Spleen (tissue), 11 donors: ENCODE data around the gene VENTX. TPM values are rescaled to one million over a fixed set of nuclear protein-coding genes. Genes with fewer than 3 reads are reported as not detected.

Experiments used
- DNase-seq: peaks from one replicate; pipeline ENCODE4 v3.0.0-alpha.2; 2020
- H3K27ac ChIP-seq, 8 donors: fragments of 200-600 bp; sonication (generic) in 7 of 8; 1 replicate in 4 of 8; 2 replicates in 4 of 8; pipeline versions ENCODE4 v1.5.0 to v1.8.0; 2016 to 2021; ENCODE audit warnings: inconsistent platforms in 4 of 8, mild to moderate bottlenecking in 4 of 8, moderate library complexity in 1 of 8
- H3K27me3 ChIP-seq, 7 donors: fragments of 200-600 bp; sonication (generic) in 6 of 7; replicated peaks in 1 of 7; 1 replicate in 4 of 7; 2 replicates in 3 of 7; pipeline versions ENCODE4 v1.5.0 to v1.8.0; 2016 to 2021; ENCODE audit warnings: inconsistent platforms in 3 of 7, mild to moderate bottlenecking in 1 of 7
- H3K36me3 ChIP-seq, 6 donors: fragments of 200-600 bp; sonication (generic) in 5 of 6; 1 replicate in 4 of 6; 2 replicates in 2 of 6; pipeline versions ENCODE4 v1.5.0 to v1.8.0; 2016 to 2021; ENCODE audit warnings: inconsistent platforms in 2 of 6
- H3K4me1 ChIP-seq, 6 donors: fragments of 200-600 bp; sonication (generic) in 5 of 6; 1 replicate in 3 of 6; 2 replicates in 3 of 6; pipeline versions ENCODE4 v1.5.0 to v1.8.0; 2016 to 2021; ENCODE audit warnings: inconsistent platforms in 3 of 6
- H3K4me3 ChIP-seq, 8 donors: fragments of 200-600 bp; sonication (generic) in 7 of 8; 1 replicate in 4 of 8; 2 replicates in 4 of 8; pipeline versions ENCODE4 v1.5.0 to v1.8.0; 2016 to 2021; ENCODE audit warnings: inconsistent platforms in 4 of 8, mild to moderate bottlenecking in 4 of 8, moderate library complexity in 2 of 8
- H3K9me3 ChIP-seq, 8 donors: fragments of 200-600 bp; sonication (generic) in 7 of 8; 1 replicate in 4 of 8; 2 replicates in 4 of 8; pipeline versions ENCODE4 v1.5.0 to v1.8.0; 2016 to 2021; ENCODE audit warnings: inconsistent platforms in 4 of 8
- CTCF ChIP-seq, 11 experiments: fragments of 200-600 bp in 7 of 11; fragments of 450-650 bp in 4 of 11; sonication (generic) in 4 of 11; IDR thresholded peaks in 8 of 11; conservative IDR thresholded peaks in 3 of 11; 1 replicate in 7 of 11; 2 replicates in 4 of 11; pipeline versions ENCODE4 v1.4.0 to v1.8.0; 2016 to 2021; ENCODE audit warnings: antibody characterized with exemption in 11 of 11, inconsistent platforms in 4 of 11, mild to moderate bottlenecking in 1 of 11
- POLR2A ChIP-seq, 3 donors: fragments of 450-650 bp; IDR thresholded peaks; one replicate each; pipeline ENCODE4 v1.5.1; 2017; ENCODE audit warnings: antibody characterized with exemption in 3 of 3, mild to moderate bottlenecking in 1 of 3
- POLR2AphosphoS5 ChIP-seq, 3 donors: sonication (generic); formaldehyde crosslinking; IDR thresholded peaks; one replicate each; pipeline ENCODE4 v1.5.1; 2017; ENCODE audit warnings: antibody characterized with exemption in 3 of 3
- WGBS, 5 donors: extraction: QIAGEN DNeasy Blood & Tissue Kit in 3 of 5; methylation state at CpG; one replicate each; pipeline versions ENCODE4 v1.1.5 to v1.1.7; 2013 to 2018; 5-methylcytosine and 5-hydroxymethylcytosine counted together
- intact Hi-C: fragments of 100-400 bp; cut with DNase I; formaldehyde crosslinking; loops from one replicate; pipeline ENCODE4 v1.15.0; 2023; ENCODE audit warnings: low total_unique reads
- polyA plus RNA-seq, 3 donors: library from polyadenylated mRNA; stranded (reverse); fragments of 200-250 nt; gene quantifications; one replicate each; pipeline ENCODE4 v1.2.1, GENCODE V29; 2013
- total RNA-seq, 7 donors: library from RNA; depleted of rRNA in 3 of 7; stranded (reverse); fragments of >200 nt in 3 of 7; fragmentation: NEBNext Ultra II Directional in 4 of 7; extraction: Animal tissue kit (Norgen Biotek cat#: 25700) in 4 of 7; gene quantifications; one replicate each; pipeline versions ENCODE4 v1.1.0 to v1.2.1, GENCODE V29; 2016 to 2021
- donor health status: healthy with polysubstance abuse.
- donor health status: DM: no; HTN: no; CAD: no; lungs with moderate emphysema.
- donor health status: DM: no; HTN: no; CAD: no.
- donor health status: Bipolar disorder and iron deficiency.
- donor health status: healthy.
- donor health status: DM: no; HTN: no; CAD: no.
- donor health status: DM: yes; HTN: yes; CAD: no.

Gene VENTX
- total and polyA plus RNA-seq, 10 donors = 0.76 to 10.4 (median 3.2) TPM

GRCh38 chr10:133278577-133279265, 41.1 kb downstream of the VENTX start:
- peaks cover 2 to 56% (median 35%) of the 10 kb centered on the region in 6 donors for H3K36me3 ChIP-seq
- 29 to 57% (median 41%) methylated on average over 15 to 19 of the region's 19 CpGs for WGBS, 5 donors

GRCh38 chr10:133279326-133280226, 41.9 kb downstream of the VENTX start:
- Histone ChIP-seq H3K27me3 (peaks cover 0 to 30% (median 7%) of the 10 kb centered on the region in 7 donors), H3K9me3 (no peaks in the 10 kb centered on the region), H3K27ac (peak overlapping the region; percentile 66 to 98 (median 88)), H3K4me1 (peaks cover 16 to 64% (median 57%) of the 10 kb centered on the region in 6 donors), H3K36me3 (peaks cover 2 to 61% (median 43%) of the 10 kb centered on the region in 6 donors), H3K4me3 (peak overlapping the region in 3 of 8 donors; percentile 12 to 72 (median 19))
- peak; percentile 87 for DNase-seq
- 45 to 64% (median 60%) methylated on average over 20 to 24 of the region's 24 CpGs for WGBS, 5 donors
- TF ChIP-seq POLR2AphosphoS5 (IDR thresholded peaks at IDR 0.05) (peak in 1 of 3 donors; percentile 66), POLR2A (IDR thresholded peaks at IDR 0.05) (no peak)
- intact Hi-C loops = no loop called here

More at GRCh38 chr10:133278577-133279265, 41.1 kb downstream of the VENTX start:
- Histone ChIP-seq H3K4me3 (peak overlapping the region in 4 of 8 donors; percentile 10 to 72 (median 16)), H3K27me3 (peaks cover 0 to 32% (median 7%) of the 10 kb centered on the region in 7 donors), H3K4me1 (peaks cover 17 to 73% (median 64%) of the 10 kb centered on the region in 6 donors), H3K27ac (peak overlapping the region; percentile 66 to 98 (median 88)), H3K9me3 (no peaks in the 10 kb centered on the region)
- TF ChIP-seq POLR2A (IDR thresholded peaks at IDR 0.05) (no peak), POLR2AphosphoS5 (IDR thresholded peaks at IDR 0.05) (peak; percentile 74 to 86 (median 82)), CTCF (IDR thresholded peaks at IDR 0.05 in 8 of 11, conservative IDR thresholded peaks at IDR 0.05 in 3 of 11) (peak in 1 of 11 experiments; percentile 10)
- peak; percentile 96 for DNase-seq
- intact Hi-C loops = no loop called here

- Histone ChIP-seq H3K4me1 (peaks cover 13 to 55% (median 48%) of the 10 kb centered on the region in 6 donors), H3K27me3 (peaks cover 0 to 21% (median 7%) of the 10 kb centered on the region in 7 donors), H3K9me3 (no peaks in the 10 kb centered on the region), H3K27ac (peak overlapping the region in 7 of 8 donors; percentile 85 to 98 (median 89)), H3K4me3 (peak overlapping the region in 1 of 8 donors; percentile 72), H3K36me3 (peaks cover 2 to 70% (median 52%) of the 10 kb centered on the region in 6 donors)
- intact Hi-C loops = no loop called here
- TF ChIP-seq CTCF (IDR thresholded peaks at IDR 0.05 in 8 of 11, conservative IDR thresholded peaks at IDR 0.05 in 3 of 11) (no peak), POLR2AphosphoS5 (IDR thresholded peaks at IDR 0.05) (no peak), POLR2A (IDR thresholded peaks at IDR 0.05) (no peak)
- DNase-seq = peak; percentile 81
- 89 to 97% (median 96%) methylated on average over 8 to 10 of the region's 10 CpGs for WGBS, 5 donors
These were observed 42.9 kb downstream of the VENTX start for GRCh38 chr10:133280391-133281059.

GRCh38 chr10:133281084-133281483, 43.4 kb downstream of the VENTX start:
- TF ChIP-seq POLR2A (IDR thresholded peaks at IDR 0.05) = no peak
- TF ChIP-seq POLR2AphosphoS5 (IDR thresholded peaks at IDR 0.05) = no peak
- no peak for TF ChIP-seq CTCF (IDR thresholded peaks at IDR 0.05 in 8 of 11, conservative IDR thresholded peaks at IDR 0.05 in 3 of 11)
- peak; percentile 78 for DNase-seq
- Histone ChIP-seq H3K27me3 (peaks cover 0 to 15% (median 5%) of the 10 kb centered on the region in 7 donors), H3K9me3 (no peaks in the 10 kb centered on the region), H3K36me3 (peaks cover 2 to 76% (median 58%) of the 10 kb centered on the region in 6 donors), H3K27ac (no peak overlapping the region), H3K4me1 (peaks cover 13 to 49% (median 42%) of the 10 kb centered on the region in 6 donors), H3K4me3 (no peak overlapping the region)
- 90 to 97% (median 95%) methylated on average over 11 to 15 of the region's 15 CpGs for WGBS, 5 donors
- intact Hi-C loops = no loop called here
